ENCODE results near the gene GNA14.
"Not testable (repeated sequence)": the region's sequence is repeated elsewhere in the genome, so short reads cannot be mapped to it uniquely, and the experiment has no call there.

The GNA14 gene

DNA sequence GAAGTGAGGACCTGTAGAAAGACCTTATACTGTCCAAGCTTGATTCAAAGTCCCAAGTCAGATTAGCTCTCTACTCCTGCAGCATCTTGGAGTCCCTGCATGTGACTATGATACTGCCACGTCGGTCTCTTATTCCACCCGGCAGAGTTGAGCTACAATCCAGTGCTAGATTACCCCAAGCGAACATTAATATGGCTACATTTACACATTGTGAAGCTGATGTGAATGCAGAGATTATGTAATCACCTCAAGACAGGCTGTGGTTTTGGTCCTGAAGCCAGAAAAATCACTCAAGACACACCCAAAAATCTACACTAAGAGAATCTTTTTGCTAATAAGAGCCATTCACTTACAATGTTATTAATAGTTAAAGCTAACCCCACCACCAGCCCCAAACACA, 116.7 kb downstream of the GNA14 start:
- no peak for DNase-seq

DNA sequence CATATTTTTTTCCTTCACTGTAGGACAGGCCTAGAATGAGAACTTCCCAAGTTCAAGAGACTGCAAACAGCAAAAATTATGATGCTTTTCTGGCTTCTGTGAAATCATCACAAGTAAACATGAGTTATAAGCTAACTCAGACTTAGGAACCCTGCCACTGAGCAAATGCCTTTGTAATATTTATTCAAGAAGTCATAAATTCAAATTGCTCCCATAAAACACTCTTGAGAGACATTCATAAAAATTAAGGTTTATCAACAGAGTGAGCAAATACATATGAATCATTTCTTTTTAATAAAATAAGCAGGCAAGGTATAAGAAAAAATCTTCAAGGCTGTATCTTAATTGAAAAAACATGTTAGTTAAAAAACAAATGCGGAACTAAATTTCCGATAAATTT, 124.2 kb downstream of the GNA14 start:
- no peak for DNase-seq

DNA sequence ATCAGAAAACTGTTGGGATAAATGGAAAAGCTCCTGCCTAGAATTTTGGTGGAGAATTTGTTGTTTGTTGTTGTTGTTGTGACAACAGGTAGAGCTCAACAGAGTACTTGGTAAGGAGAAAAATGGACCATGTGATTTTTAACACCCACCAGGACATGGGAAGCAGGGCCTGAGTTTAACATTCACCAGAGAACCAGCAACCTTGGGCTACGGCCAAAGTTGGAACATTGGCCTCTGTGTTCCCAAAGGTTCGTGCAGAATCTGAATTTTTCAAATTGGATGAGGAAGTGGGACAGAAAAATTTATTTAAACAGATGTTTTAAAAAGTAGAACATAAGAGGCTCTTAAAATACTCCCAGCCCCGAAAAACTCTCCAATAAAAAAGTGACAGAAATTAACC, 127.0 kb downstream of the GNA14 start:
- no peak for DNase-seq

DNA sequence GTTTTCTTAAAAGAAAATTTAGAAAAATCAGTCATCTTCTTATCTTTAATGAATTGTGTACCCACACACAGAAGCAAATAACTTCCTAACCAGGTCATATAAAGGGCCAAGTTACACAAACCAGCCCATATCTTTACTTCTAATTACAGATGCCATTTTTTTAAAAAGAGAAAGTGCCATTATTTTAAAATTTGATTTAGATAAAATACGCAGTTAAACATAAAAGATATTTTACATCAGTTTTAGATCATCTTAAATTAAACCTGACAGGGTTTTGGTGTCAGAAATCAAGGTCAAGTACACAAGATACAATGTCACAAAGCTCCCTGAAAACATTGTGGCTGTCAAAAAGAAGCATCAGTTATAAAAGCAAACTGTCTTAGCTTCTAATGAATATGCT, 129.4 kb downstream of the GNA14 start:
- DNase-seq, result no peak

DNA sequence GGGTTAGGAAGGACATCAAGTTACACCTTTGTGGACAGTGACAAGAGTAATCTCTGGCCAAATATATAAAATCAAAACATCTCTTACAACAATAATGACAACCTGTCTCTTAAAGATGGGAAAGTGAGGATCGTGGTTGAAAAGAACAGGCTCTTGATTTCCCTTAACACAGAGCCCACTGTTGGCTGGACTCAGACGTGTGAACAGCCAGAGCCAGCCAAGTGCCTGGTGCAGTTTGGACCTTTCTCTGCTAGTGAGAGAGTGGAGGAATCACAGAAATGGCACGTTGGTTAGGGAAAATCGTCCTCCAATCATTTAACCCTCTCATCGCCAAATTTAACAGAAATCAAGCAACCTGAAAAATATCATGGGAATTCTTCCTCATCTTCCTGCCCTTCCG, 131.3 kb downstream of the GNA14 start:
- DNase-seq, result no peak

DNA sequence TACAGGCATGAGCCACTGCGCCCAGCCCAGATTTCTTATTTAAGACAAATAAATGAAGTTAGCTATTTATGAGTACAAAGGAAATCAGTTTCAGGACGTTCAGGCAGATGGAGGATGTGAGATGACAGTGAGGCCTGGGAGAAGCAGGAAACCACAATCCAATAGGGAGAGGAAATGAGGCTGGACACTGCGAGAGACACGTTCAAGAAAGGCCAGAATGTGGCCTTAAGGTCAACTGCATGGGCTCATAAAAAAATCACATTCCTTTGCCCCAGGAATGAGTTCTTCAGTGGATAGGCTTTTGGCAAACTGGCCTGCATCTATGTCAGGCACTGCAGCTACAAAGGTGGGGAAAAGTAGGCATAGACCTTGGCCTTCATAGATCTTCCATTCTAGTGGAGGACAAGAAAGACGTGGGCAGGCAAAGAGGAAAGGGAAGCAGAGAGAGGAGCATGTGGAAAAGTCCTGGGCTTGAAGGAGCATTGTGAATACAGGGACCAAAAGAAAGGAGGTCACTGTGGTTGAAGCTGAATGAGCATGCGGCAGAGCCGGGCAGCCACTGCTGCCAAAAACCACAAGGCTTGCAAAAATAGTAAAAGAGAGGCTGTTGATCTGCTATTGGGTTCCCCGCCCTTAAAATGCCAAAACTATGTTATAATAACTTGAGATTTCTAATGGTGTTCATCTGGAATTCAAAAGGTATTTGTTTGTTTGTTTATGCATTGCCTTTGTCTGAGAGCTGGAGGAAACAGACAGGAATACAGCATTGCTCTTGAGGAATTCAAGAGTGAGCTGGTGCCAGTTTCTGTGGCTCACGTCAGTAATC, 133.0 kb downstream of the GNA14 start:
- no peak for DNase-seq

DNA sequence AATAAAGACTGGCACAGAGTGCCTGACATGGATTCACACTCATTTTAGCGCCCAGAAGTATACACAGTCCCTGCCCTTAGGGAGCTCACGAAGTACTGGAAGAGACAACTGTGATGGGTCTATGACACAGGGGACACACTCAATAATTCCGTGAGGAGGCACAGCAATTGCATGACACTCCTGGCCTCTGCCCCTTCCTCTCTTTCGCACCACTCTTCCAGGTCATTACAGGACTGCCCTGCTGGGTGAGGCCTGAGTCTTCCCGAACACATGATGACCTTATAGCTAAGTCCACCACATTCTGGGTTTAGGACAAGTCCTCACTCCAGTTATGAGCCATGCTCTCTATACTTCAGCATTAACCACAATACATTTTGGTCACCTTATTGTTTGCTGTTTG, 134.7 kb downstream of the GNA14 start:
- no peak for DNase-seq

DNA sequence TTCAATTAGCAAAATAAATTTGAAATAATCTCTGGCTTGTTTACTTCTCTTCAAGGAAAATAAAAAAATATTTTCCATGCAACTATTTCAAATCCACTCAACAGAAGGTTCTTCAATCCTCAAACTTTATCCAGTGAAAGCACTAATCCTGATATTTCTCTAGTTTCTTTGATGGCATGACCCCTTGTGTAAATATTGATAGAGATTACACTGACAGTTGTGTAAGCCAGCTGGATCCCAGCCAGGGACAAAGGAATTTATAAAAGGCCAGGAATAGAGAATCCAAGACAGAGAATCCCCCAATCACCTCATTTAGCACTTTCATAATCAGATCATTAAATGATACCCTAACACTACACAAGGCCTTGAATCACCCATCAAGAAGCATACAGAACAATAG, 135.2 kb downstream of the GNA14 start:
- DNase-seq, result no peak

DNA sequence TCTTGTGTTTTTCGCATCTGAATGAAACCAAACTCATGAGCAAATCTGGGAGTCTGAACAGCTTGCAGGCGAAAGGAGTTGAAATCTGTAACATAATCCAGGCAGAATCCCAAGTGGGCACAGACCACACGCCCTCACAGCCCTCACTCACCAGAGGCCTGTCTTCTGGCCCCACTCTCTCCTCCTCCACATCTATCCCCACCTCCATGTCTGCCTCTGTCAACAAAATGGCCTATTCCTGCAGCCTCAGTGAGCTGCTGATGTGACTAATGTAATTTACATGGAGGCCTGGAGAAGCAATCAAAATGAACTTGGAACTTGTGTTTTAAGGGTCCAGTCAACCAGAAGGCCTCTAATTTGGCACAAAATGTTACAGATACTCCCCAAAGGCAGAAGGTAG, 136.6 kb downstream of the GNA14 start:
- no peak for DNase-seq

DNA sequence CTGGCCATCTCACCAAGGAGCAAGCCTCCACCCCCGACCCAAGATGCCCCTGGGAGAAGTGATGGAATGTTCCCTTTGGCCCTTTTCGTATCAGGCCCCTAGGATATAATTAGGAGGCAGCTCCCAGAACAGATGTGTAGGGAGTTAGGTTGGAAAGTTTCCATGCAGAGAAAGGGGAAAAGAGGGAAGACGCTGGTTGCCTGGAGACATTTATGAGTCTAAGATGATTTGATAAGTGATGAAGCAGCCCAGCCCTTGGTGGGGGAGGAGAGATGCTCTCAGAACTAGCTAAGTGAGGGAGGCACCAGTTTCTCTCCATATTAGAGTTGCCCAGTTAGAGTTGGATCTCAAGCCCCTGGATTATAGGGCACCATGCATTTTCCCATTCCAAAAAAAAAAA, 137.5 kb downstream of the GNA14 start:
- DNase-seq, result no peak

DNA sequence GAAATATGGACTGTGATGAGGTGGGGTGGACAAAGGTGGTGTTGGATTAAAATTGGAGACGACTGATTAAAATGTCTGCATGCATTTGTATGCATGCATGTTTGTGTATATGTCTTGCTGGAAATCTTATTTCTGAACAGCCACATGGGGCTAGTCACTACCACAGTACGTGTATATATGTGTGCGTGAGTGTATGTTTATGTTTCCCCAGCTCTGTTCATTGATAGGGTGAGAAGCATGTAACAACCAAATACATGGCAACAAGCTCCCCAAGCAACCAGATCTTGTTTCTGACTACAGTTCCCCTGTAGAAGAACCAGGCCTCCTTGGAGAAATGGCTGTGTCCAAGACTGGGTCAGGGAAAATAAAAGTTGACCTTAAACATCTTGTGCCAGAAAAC, 139.7 kb downstream of the GNA14 start:
- no peak for DNase-seq

DNA sequence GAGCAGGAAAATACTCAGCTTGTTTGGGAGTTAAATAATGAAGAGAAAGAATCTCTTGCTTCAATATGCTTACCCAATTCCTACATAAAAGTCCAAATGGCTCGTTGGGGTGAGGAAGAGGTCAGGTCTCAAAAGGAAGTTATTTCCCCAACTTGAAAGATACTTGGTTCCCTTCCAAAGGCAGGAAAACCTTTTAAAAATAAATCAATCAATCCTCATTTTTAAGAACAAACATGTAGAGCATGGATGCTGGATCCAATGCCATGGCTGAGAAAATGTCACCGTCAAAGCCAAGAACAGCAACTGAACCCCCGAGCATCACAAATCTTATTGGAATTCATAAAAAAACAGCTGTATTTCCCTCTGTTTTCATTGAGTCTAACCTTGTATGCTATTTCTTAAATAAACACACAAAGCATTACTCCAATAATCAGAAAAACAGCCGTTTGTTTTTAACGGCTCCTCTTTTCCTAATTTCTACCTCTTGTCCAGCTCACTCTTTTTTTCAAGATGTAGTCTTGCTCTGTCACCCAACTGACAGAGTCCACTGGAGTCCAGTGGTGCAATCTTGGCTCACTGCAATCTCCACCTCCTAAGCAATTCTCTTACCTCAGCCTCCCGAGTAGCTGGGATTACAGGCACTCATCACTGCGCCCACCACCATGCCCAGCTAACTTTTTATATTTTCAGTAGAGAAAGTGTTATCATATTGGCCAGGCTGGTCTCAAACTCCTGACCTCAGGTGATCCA, 140.7 kb downstream of the GNA14 start:
- DNase-seq, result no peak

DNA sequence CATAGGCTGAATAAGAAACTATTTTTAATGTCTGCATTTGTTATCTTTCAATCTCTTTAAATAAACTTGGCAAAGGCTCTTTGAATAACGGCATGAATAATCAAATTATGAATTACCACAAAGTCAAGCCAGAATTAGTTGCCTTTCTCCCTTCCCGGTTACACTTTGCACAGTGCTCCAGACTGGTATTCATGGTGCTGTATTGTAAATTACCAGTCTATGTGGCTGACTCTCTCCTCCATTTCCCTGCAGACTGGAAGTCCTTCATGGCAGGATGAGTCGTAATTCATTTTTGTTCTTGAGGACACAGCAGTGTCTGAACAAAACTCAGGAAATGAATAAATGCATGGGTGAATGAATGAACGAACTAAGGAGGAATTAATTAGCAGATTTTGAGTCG, 142.9 kb downstream of the GNA14 start:
- no peak for DNase-seq

DNA sequence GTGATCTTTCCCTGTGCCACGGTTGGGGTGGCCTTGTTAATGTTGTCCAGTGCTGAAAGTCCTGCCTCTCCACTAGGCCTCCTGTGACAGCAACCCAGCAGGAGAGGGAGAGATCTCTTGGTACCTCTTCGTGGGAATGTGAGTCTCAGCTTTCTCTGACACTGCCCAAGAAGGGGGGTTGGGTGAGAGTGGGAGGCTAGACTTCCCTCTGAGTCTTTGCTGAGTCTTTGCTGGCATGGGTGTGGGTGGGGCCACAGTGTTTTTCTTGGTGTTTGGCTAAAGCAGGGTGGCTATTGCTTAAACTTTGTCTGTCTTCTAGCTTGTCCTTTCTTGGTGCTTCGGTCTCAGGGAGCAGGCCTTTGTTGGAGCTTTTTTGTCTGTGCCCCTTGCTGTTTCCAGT, 145.6 kb downstream of the GNA14 start:
- DNase-seq, result no peak

DNA sequence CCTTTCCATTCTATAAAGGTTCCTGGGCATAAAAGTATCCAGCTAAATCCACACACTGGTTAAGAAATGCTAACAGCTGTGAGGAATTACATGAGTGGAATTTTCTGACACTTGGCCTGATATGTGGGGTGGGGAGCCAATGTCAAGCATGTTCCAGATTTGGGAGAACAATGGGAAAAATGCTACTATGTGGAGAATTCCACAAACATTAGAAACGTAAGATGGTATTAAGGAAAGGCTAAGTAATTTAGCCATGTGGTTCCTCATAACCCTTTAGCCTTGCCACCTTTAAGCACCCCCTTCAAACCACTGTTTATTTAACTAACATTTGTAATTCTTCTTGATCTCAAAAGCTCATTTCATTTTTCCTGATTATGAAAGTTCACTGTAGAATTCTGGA, 149.2 kb downstream of the GNA14 start:
- DNase-seq, result no peak

DNA sequence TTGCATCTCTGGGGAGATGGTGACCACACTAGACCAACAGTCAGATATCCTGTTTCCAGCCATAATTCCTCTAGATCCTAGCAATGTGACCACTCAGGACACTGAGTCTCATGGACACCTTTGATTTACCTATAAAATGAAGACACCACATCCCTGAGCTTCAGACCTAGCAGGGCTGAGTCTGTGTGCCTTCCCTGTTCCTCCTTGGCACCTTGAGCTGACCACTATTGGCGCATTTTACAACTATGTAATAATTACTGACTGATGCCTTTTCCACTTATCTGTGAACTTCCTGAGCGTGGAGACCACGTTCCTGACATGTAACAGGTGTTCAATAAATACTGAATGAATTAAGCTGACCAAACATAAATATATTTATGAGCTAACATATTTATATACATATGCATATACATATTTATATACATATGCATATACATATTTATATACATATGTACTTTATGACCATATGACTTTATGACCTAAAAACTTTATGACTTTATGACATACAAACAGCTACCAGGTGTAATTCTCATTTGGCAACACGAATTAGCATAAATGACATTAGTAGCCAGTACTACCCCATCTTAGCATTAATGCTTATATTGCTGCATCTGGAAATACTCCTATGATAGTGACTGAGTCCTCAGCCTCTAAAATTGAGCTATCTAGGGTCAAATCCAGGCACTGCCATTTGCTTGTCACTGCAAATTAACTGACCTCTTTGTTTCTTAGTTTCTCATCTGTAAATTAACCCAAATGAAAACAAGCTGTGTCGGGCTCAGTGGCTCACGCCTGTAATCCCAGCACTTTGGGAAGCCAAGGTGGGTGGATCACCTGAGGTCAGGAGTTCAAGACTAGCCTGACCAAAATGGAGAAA, 150.6 kb downstream of the GNA14 start:
- no peak for DNase-seq

DNA sequence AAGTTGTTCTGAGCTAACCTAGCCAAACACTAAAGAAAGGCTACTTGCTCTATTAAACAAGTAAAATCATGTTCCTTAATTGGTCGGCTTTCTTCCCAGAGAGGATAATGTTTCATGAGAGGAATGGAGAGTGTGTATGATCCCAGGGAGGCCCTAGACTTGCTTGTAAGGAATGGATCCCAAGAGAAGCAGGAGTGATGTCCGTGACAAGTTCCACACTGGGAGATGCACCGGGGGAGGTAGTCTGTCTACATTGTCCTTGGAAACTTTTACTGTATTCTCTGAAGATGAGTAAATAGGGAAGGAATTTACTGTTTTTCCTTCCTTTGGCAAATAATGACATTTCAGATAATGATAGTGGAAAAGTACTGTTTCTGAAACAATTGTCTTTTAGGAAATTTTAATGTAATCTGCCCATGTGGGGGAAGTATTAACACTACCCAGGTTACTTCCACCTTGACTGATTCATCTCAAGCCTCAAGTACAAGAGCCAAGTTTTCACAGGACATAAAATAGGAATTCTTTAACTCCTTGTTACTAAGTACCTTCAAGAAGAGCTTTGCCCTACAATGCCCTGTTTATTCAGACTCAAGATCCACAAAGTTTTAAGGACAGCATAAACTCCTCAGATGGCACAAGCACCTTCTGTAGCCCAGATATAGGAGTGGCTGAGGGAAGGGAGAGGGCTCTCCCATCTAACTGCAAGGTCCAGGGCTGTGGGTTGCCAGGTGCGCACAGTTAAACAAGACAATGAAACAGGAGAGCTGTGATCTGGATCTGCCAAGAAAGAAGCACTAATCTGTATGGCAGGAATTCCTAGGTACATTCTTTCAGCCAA, 152.1 kb downstream of the GNA14 start:
- no peak for DNase-seq

DNA sequence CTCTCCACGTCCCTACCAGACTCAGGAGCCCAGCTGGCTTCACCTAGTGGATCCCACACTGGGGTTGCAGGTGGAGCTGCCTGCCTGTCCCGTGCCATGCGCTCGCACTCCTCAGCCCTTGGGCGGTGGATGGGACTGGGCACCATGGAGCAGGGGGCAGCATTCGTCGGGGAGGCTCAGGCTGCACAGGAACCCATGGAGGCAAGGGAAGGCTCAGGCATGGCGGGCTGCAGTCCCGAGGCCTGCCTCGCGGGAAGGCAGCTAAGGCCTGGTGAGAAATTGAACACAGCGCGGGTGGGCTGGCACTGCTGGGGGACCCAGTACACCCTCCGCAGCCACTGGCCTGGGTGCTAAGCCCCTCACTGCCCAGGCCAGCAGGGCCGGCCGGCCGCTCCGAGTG, 157.8 kb downstream of the GNA14 start:
- DNase-seq, result not testable (repeated sequence)

DNA sequence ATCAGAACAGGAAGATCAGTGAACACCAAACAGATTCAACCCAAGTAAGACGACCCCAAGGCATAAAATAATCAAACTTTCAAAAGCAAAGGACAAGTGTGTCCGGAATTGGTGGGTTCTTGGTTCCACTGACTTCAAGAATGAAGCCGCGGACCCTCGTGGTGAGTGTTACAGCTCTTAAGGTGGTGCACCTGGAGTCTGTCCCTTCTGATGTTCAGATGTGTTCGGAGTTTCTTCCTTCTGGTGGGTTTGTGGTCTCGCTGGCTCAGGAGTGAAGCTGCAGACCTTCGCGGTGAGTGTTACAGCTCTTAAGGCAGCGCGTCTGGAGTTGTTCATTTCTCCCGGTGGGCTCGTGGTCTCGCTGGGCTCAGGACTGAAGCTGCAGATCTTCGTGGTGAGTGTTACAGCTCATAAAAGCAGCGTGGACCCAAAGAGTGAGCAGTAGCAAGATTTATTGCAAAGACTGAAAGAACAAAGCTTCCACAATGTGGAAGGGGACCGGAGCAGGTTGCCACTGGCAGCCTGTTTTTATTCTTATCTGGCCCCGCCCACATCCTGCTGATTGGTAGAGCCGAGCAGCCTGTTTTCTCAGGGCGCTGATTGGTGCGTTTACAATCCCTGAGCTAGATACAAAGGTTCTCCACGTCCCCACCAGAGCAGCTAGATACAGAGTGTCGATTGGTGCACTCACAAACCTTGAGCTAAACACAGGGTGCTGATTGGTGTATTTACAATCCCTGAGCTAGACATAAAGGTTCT, 158.5 kb downstream of the GNA14 start:
- not testable (repeated sequence) for DNase-seq

DNA sequence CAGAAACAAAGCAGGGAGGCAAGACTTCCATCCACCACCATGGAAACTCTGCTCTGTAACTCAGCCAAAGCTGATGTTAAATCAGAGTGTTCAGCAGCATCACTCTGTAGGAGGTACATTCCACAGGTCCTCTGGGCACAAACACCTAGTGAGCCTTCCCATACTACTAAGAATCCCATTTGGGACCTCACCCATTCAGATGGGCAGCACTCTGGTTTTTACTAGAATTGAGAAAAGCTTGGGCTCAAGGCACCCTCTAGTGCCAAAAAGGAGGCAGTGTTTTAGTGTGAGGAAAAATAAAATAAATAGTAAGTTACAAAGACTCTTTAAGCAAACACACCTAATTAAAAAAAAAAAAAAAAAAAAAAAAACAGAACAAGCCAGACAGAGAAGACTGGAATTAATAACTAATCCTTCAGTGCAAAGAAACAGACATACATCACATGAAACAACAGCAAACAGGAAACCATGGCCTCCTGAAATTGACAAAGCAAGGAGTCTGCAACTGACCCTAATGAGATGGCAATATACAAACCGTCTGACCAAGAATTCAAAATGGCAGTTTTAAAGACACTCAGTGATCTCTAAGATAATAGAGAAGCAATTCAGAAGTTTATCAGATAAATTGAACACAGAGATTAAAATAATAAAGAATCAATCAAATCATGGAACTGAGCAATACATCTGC, 159.5 kb downstream of the GNA14 start:
- no peak for DNase-seq

DNA sequence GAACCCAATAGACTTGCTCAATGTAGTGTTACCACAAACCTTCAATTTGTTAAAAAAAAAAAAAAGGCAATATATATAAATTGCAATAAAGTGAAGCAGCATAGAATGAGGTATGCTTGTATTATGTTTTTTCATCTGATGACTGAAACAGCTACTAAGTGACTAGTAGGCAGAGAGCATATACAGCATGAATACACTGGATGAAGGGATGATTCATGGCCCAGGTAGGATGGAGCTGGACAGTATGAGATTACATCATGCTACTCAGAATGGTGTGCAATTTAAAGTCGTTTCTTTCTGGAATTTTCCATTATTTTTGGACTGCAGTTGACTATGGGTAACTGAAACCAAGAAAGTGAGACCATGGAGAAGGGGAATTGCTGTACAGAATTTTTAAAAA, 161.2 kb downstream of the GNA14 start:
- no peak for DNase-seq
